ENCODE measurements around the gene PINLYP. TPM values are rescaled to one million over a fixed set of nuclear protein-coding genes. Genes with fewer than 3 reads are reported as not detected.

The PINLYP gene
- total RNA-seq, 1 donor from 2014 or later, result 2.2 TPM

- intact Hi-C loops (cut with DNase I), result no loop called here
- no peak within 1 kb of the TSS for H3K27ac ChIP-seq
- TF ChIP-seq CTCF (IDR thresholded peaks at IDR 0.05), result no peak
Observed at GRCh38 chr19:43611788-43612187, 36.2 kb downstream of the PINLYP start, which contains the start of gene SRRM5. Gene SRRM5 (plus strand): TSS chr19:43612088. CDS start chr19:43612122, 34 bp downstream.

GRCh38 chr19:43612374-43612773 is 36.8 kb downstream of the PINLYP start:
- no peaks in the 10 kb centered on the region for H3K9me3 ChIP-seq
- H3K36me3 ChIP-seq, result peaks cover 25 to 31% of the 10 kb centered on the region in 2 donors
- H3K27me3 ChIP-seq, result no peaks in the 10 kb centered on the region
- H3K27ac ChIP-seq, result no peak overlapping the region
- intact Hi-C loops (cut with DNase I), result no loop called here
- no peak for TF ChIP-seq CTCF (IDR thresholded peaks at IDR 0.05)
- DNase-seq (ENCODE audit: low spot score in 2 of 2), result no peak
- no peaks in the 10 kb centered on the region for H3K4me1 ChIP-seq
- no peak overlapping the region for H3K4me3 ChIP-seq

More at GRCh38 chr19:43611788-43612187, 36.2 kb downstream of the PINLYP start, which contains the start of gene SRRM5:
- Histone ChIP-seq H3K27me3 (no peaks in the 10 kb centered on the region), H3K9me3 (no peaks in the 10 kb centered on the region), H3K4me1 (no peaks in the 10 kb centered on the region), H3K4me3 (no peak within 1 kb of the TSS), H3K36me3 (peaks cover 31% of the 10 kb centered on the region in 2 donors)
- no peak for DNase-seq (ENCODE audit: low spot score in 2 of 2)

GRCh38 chr19:43616306-43616705 is 40.7 kb downstream of the PINLYP start:
- no peak for TF ChIP-seq CTCF (IDR thresholded peaks at IDR 0.05)
- Histone ChIP-seq H3K36me3 (peaks cover 20 to 21% of the 10 kb centered on the region in 2 donors), H3K4me3 (no peak overlapping the region), H3K9me3 (no peaks in the 10 kb centered on the region), H3K27me3 (no peaks in the 10 kb centered on the region), H3K4me1 (peaks cover 0 to 7% of the 10 kb centered on the region in 2 donors), H3K27ac (no peak overlapping the region)
- no peak for DNase-seq (ENCODE audit: low spot score in 2 of 2)
- intact Hi-C loops (cut with DNase I), result no loop called here

GRCh38 chr19:43616954-43617353 is 41.4 kb downstream of the PINLYP start:
- no peak overlapping the region for H3K27ac ChIP-seq
- TF ChIP-seq CTCF (IDR thresholded peaks at IDR 0.05), result no peak
- no peak for DNase-seq (ENCODE audit: low spot score in 2 of 2)
- no peak overlapping the region for H3K4me3 ChIP-seq
- H3K9me3 ChIP-seq, result no peaks in the 10 kb centered on the region
- H3K4me1 ChIP-seq, result peaks cover 0 to 7% of the 10 kb centered on the region in 2 donors
- no peaks in the 10 kb centered on the region for H3K27me3 ChIP-seq
- intact Hi-C loops (cut with DNase I), result no loop called here
- peaks cover 16 to 20% of the 10 kb centered on the region in 2 donors for H3K36me3 ChIP-seq

GRCh38 chr19:43618921-43619261 is 43.3 kb downstream of the PINLYP start:
- intact Hi-C loops (cut with DNase I), result loop anchor here (1.0 kb wide), 2 partner anchors 23 to 49 kb away; partner anchors contain the start of genes IRGQ and ZNF576
- TF ChIP-seq CTCF (IDR thresholded peaks at IDR 0.05), result no peak
- Histone ChIP-seq H3K36me3 (peaks cover 0 to 1% of the 10 kb centered on the region in 2 donors), H3K27me3 (no peaks in the 10 kb centered on the region), H3K4me3 (peak overlapping the region; percentile 69 to 75), H3K9me3 (no peaks in the 10 kb centered on the region), H3K4me1 (peaks cover 0 to 7% of the 10 kb centered on the region in 2 donors), H3K27ac (peak overlapping the region; percentile 87 to 89)
- no peak for DNase-seq (ENCODE audit: low spot score in 2 of 2)

Data from ascending aorta (tissue), 2 donors.